Stimulated activated CD4-positive, alpha-beta T cell treated with anti-CD3 and anti-CD28 coated beads, Interleukin-15, amount 100 ng/mL, for 48 hours (primary cell): ENCODE measurements around the gene ZNRD2.
"Not testable (repeated sequence)": the region's sequence is repeated elsewhere in the genome, so short reads cannot be mapped to it uniquely, and the experiment has no call there.

Experiments used
- DNase-seq, 2 donors: peaks; one replicate each; pipeline ENCODE4 v3.0.0-alpha.2; 2020; ENCODE audit warnings: low read depth in 2 of 2

The ZNRD2 gene, protein sequence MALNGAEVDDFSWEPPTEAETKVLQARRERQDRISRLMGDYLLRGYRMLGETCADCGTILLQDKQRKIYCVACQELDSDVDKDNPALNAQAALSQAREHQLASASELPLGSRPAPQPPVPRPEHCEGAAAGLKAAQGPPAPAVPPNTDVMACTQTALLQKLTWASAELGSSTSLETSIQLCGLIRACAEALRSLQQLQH

DNA sequence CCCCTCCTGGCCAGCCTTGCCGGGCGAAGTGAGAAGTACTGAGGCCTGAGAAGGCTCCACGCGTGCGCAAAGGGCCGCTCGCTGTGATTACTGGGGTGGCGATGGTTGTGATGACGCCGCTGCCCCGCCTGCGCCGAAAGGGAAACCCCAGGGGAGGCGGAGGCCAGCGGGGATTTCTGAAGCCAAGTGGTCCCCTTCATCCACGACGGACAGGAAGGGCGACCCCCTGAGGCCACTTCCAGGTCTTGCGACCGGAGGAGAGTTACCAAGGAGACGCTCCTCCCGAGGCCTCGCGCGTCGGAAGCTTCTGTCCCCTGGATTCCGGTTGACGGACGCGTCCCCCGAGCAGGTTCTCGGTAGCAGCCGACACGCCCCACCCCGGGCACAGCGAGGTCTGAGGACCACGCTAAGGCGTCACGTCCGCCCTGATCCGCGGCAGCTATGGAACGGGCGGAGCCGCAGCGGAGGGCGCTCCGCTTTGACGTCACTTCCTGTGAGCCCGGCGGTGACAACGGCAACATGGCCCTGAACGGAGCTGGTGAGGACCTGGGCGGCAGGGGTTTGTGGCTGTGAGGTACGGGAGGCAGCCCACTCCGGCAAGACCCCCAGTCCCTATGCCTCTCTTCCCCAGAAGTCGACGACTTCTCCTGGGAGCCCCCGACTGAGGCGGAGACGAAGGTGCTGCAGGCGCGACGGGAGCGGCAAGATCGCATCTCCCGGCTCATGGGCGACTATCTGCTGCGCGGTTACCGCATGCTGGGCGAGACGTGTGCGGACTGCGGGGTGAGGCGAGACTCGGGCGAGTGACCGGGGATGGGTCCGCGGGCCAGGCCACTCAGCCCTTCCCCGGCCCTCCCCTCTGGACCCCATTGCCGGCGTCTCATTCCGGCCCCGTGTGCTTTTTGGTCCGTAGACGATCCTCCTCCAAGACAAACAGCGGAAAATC, at the start of gene ZNRD2:
ZNRD2 (plus strand) TSS at position 505 of the 946 bp plus-strand sequence; CDS start at position 520, 15 bp downstream.
- DNase-seq: peak; percentile 99

GRCh38 chr11:65521777-65522521, 48.3 kb upstream of the ZNRD2 start:
- DNase-seq: not testable (repeated sequence)

DNA sequence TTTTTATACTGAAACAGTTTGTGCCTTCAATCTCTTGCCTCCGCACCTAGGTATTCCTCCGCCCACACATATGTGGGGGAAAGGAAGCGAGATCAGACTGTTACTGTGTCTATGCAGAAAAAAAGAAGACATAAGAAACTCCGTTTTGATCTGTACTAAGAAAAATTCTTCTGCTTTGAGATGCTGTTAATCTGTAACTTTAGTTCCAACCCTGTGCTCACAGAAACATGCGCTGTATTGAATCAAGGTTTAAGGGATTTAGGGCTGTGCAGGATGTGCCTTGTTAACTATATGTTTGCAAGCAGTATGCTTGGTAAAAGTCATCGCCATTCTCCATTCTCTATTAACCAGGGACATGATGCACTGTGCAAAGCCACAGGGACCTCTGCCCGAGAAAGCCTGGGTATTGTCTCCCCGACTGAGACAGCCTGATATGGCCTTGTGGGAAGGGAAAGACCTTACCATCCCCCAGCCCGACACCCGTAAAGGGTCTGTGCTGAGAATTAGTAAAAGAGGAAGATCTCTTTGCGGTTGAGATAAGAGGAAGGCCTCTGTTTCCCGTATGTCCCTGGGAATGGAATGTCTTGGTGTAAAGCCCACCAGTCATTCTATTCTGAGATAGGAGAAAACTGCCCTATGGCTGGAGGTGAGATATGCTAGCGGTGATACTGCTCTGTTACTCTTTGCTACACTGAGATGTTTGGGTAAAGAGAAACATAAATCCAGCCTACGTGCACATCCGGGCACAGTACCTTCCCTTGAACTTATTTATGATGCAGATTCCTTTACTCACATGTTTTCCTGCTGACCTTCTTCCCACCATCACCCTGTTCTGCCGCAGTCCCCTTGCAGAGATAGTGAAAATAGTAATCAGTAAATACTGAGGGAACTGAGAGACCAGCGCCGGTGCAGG, 47.3 kb upstream of the ZNRD2 start:
- DNase-seq: not testable (repeated sequence)

DNA sequence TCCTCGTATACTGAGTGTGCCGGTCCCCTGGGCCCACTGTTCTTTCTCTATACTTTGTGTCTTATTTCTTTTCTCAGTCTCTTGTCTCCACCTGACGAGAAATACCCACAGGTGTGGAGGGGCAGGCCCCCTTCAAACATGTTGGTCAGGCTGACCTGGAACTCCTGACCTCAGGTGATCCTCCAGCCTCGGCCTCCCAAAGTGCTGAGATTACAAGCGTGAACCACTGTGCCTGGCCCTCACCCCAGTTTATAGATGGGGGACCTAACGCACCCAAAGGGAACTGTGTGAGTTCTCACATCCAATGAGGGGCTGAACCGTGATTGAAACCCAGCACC, 46.7 kb upstream of the ZNRD2 start:
- not testable (repeated sequence) for DNase-seq

DNA sequence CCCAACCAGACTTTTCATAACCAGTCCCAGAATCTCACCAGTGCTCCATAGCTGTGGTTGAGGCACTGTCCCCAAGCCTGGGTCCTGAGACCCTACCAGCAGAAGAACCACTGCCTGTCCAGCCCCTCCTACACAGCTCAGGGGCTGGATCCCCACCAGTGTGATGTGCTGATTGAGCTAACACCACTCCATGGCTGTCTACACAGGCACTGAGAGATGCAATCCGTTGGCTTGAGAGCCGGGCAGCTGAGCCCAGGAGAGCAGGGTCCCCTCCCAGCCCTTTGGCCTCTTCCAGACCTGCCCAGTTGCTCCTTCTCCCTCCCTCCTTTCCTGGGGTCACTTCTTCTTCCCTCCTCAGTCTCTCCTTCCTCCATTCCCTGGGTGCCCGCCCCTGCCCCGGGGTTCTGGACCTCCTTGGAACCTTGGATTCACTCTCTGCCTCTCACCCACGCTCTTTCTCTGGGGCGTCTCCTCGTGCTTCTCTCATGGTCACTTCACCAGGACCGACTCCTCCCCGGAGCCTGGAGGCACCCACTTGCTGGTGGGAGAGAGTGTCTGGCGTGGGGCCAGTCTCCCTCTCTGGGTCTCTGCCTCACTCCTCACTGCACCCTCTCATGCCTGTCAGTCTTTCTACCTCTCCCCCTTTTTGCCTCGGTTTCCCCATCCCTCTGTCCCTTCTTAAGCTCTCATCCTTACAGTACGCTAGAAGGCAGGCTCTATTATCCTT, 46.1 kb upstream of the ZNRD2 start:
- DNase-seq: no peak

DNA sequence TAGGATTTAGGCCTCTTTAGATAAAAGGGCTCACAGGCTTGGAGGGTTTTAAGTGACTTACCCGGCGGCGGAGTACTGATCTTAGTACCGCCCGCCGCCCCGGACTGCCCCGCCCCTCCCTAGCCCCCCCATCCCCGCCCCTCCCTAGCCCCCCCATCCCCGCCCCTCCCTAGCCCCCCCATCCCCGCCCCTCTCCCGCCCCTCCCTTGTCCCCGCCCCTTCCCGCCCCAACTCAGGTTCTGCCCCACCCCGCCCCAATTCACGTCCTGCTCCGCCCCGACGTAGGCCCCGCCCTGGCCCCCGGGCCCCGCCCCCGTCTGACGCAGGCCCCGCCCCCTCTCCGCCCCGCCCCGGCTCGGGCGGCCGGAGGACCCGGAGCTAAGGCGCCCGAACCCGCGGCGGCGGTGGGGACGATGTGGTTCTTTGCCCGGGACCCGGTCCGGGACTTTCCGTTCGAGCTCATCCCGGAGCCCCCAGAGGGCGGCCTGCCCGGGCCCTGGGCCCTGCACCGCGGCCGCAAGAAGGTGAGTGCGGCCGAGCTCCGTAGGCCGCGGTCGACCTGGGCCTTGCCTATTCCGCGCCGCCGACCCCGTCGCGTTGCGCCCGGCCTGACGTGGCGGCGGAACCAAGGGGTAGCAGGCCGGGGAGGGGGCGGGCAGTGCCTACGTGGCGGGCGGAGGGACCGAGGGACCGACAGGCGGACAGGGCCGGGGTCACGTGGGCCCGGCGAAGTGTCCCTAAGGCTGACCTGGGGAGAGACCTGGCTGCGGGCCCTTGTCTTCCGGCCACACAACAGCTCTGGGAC, 45.3 kb upstream of the ZNRD2 start, which contains the start of gene SCYL1:
SCYL1 (plus strand) TSS at position 343 of the 805 bp plus-strand sequence; CDS start at position 414, 71 bp downstream.
- peak; percentile 68 to 70 for DNase-seq

GRCh38 chr11:65525546-65526480, 44.5 kb upstream of the ZNRD2 start:
- no peak for DNase-seq

DNA sequence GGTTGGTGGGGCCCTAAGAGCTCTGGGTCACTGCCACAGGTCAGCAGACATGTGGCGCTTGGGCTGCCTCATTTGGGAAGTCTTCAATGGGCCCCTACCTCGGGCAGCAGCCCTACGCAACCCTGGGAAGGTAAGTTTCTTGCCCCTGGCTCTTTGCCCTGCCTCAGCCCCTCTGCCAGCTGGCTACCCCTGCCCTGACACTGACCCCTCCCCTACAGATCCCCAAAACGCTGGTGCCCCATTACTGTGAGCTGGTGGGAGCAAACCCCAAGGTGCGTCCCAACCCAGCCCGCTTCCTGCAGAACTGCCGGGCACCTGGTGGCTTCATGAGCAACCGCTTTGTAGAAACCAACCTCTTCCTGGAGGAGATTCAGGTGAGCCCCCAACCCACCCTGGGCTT, 43.5 kb upstream of the ZNRD2 start:
- no peak for DNase-seq

DNA sequence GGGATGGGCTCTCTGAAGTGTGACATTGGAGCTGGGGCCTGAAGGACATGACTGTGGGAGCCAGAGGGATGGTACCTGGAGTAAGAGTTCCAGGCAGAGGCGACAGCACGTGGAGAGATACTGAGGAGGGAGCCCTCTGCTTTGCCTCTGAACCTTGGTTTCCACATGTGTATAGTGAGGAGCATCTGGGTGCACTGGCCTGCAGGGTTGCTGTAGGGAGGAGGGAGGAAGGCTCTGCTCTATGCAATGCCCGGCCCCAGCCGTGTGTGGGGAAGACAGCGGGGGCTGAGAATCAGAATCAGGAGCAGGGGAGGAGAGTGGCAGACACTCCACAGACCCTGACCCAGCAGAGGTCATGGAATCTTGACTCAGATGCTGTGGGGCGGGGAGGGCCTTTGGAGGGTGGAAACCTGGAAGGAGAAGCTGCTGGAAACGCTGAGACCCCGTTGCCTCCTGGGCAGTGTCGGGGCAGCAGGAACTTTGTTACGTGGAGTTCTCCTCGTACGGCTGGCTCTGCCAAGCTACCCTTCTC, 41.4 kb upstream of the ZNRD2 start:
- DNase-seq: no peak

DNA sequence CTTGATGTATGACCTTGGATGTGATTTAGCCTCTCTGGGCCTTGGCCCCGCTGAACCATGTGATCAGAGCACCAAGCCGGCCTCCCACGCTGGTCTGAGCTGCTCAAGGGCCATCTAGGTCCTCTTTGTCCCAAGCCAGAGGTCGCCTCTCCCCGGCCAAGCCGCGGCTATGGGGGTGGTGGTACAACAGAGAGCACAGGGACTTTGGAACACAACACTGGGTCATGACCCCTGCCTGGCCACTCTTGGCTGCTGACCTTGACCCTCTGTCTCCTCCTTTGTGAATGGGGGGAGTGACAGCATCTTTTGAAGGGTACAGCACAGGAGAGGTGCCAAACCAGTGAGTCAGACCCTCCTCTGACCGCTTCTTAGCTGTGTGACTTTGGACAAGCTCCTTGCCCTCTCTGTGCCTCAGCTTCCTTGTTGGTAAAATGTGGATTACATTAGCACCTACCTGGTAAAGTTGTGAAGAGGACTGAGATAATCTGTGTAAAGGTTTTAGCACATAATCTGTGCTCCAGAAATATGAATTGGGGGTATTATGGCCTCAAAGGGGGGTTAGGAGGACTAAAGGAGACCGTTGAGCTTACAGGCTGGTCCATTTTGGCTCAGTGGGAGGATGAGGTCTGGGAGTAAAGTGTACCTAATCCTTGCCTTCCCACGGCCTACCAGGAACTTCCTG, 40.7 kb upstream of the ZNRD2 start:
- DNase-seq: no peak

GRCh38 chr11:65530157-65530496, 40.1 kb upstream of the ZNRD2 start:
- DNase-seq: no peak

GRCh38 chr11:65532388-65533064, 37.8 kb upstream of the ZNRD2 start:
- DNase-seq: no peak

GRCh38 chr11:65535102-65535501, 35.2 kb upstream of the ZNRD2 start:
- no peak for DNase-seq

- no peak for DNase-seq
Observed at GRCh38 chr11:65536412-65537295, 33.6 kb upstream of the ZNRD2 start.

DNA sequence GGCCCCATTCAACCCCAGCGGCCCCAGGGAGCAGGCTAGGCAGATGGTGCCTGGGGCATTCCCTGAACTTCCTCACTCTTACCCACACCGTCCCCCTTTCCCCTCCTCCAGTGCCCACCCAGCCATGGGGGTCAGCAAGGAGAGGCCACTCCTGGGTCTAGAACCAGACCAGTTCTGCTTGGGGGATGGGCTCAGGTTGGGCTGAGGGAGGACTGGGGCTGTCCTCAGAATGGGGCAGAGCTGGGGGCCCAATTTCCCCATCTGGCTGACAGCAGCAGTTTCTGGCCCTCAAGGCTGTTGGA, 33.0 kb upstream of the ZNRD2 start:
- no peak for DNase-seq

- no peak for DNase-seq
Observed at GRCh38 chr11:65537620-65538231, 32.6 kb upstream of the ZNRD2 start.
